Hematopoietic multipotent progenitor cell treated with erythropoietin and hydrocortisone succinate and interleukin-3 and kit ligand, for 6 days (in vitro differentiated cells): ENCODE data around the gene CFAP141.

Source experiments
- DNase-seq: peaks from one replicate; pipeline ENCODE4 v3.0.0-alpha.2; 2015

CFAP141 gene

GRCh38 chr1:154170547-154171222, 35.4 kb downstream of the CFAP141 start:
- DNase-seq = peak; percentile 19

GRCh38 chr1:154167461-154167860, 38.7 kb downstream of the CFAP141 start:
- no peak for DNase-seq

GRCh38 chr1:154166207-154166606, 39.9 kb downstream of the CFAP141 start:
- DNase-seq = no peak

GRCh38 chr1:154159554-154159953, 46.6 kb downstream of the CFAP141 start:
- DNase-seq = peak; percentile 15

GRCh38 chr1:154158307-154159125, 47.6 kb downstream of the CFAP141 start:
- peak; percentile 16 for DNase-seq

- peak; percentile 97 for DNase-seq
These were observed 48.4 kb downstream of the CFAP141 start for GRCh38 chr1:154157520-154158306.

- DNase-seq = peak; percentile 90
These were observed 50.9 kb downstream of the CFAP141 start for GRCh38 chr1:154155251-154155650.

GRCh38 chr1:154154534-154155191, 51.5 kb downstream of the CFAP141 start, which contains the start of gene NUP210L:
TSS of gene NUP210L (minus strand) at chr1:154155073.
- DNase-seq = no peak

GRCh38 chr1:154154053-154154452, 52.1 kb downstream of the CFAP141 start:
- DNase-seq = peak; percentile 19

GRCh38 chr1:154151311-154151710, 54.8 kb downstream of the CFAP141 start:
- no peak for DNase-seq
